Measurements from ENCODE around the gene APLN.

Gene APLN

GRCh38 chrX:129641469-129641868 is 13.3 kb downstream of the APLN start:
- CTCF ChIA-PET: interaction anchor here (1.4 to 7.5 kb wide), 2 partner anchors 85 to 419 kb away, joined by 4 to 154 read pairs; no protein-coding TSS in a partner anchor
- H3K4me3 ChIP-seq (ENCODE audit: low read depth, low read length): no peak overlapping the region
- TF ChIP-seq ZNF549 (tag by site-specific recombination; IDR thresholded peaks at IDR 0.05) (no peak), ZNF266 (tag by site-specific recombination; IDR thresholded peaks at IDR 0.05; ENCODE audit: low read depth) (no peak)
- H3K36me3 ChIP-seq (ENCODE audit: control insufficient read depth in 2 of 2, insufficient read depth in 1 of 2, low read length in 2 of 2): no peaks in the 10 kb centered on the region
- POLR2A ChIA-PET: interaction anchor here (1.1 kb wide), 1 partner anchor 13 kb away, joined by 4 read pairs; the partner anchor contains the start of gene APLN
- no peak overlapping the region for H3K27ac ChIP-seq (ENCODE audit: extremely low read depth, low read depth, low read length)
- no peaks in the 10 kb centered on the region for H3K9me3 ChIP-seq (ENCODE audit: control insufficient read depth, insufficient read depth, low read depth, low read length)
- H3K4me1 ChIP-seq (ENCODE audit: control insufficient read depth, insufficient read depth, low read length): no peaks in the 10 kb centered on the region

DNA sequence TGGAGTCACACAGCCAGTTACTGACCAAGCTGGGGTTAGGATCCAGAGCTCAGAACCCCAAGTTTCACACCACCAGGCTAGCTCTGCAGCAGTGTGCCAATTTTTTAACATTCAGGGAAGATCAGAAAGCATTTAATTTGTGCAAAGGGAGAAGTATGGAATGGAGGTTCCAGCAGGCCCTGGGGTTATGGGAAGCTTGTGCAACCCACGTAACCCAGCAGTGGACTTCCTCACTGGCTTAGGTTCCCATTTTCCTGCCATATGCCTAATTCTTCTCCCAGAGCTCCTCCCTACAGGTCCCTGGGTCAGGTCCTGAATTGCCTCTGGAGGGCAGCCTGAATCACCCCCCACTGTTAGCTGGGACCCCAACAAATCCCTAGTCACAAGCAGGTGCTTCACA is 14.0 kb downstream of the APLN start:
- POLR2A ChIA-PET: no interaction called here
- no peaks in the 10 kb centered on the region for H3K9me3 ChIP-seq (ENCODE audit: control insufficient read depth, insufficient read depth, low read depth, low read length)

More for the DNA sequence above, 14.0 kb downstream of the APLN start:
- Histone ChIP-seq H3K4me3 (ENCODE audit: low read depth, low read length) (no peak overlapping the region), H3K36me3 (ENCODE audit: control insufficient read depth in 2 of 2, insufficient read depth in 1 of 2, low read length in 2 of 2) (no peaks in the 10 kb centered on the region), H3K27ac (ENCODE audit: extremely low read depth, low read depth, low read length) (no peak overlapping the region), H3K4me1 (ENCODE audit: control insufficient read depth, insufficient read depth, low read length) (no peaks in the 10 kb centered on the region)
- TF ChIP-seq HOXD13 (CRISPR knock-in tag; IDR thresholded peaks at IDR 0.05; ENCODE audit: borderline replicate concordance): no peak
- TF ChIP-seq ZBTB21 (tag by site-specific recombination; IDR thresholded peaks at IDR 0.05): no peak
- TF ChIP-seq, protein P1, sequence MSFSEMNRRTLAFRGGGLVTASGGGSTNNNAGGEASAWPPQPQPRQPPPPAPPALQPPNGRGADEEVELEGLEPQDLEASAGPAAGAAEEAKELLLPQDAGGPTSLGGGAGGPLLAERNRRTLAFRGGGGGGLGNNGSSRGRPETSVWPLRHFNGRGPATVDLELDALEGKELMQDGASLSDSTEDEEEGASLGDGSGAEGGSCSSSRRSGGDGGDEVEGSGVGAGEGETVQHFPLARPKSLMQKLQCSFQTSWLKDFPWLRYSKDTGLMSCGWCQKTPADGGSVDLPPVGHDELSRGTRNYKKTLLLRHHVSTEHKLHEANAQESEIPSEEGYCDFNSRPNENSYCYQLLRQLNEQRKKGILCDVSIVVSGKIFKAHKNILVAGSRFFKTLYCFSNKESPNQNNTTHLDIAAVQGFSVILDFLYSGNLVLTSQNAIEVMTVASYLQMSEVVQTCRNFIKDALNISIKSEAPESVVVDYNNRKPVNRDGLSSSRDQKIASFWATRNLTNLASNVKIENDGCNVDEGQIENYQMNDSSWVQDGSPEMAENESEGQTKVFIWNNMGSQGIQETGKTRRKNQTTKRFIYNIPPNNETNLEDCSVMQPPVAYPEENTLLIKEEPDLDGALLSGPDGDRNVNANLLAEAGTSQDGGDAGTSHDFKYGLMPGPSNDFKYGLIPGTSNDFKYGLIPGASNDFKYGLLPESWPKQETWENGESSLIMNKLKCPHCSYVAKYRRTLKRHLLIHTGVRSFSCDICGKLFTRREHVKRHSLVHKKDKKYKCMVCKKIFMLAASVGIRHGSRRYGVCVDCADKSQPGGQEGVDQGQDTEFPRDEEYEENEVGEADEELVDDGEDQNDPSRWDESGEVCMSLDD (tag by site-specific recombination; IDR thresholded peaks at IDR 0.05): no peak
- no peak for TF ChIP-seq ZSCAN4 (tag by site-specific recombination; IDR thresholded peaks at IDR 0.05)
- TF ChIP-seq, protein P2, sequence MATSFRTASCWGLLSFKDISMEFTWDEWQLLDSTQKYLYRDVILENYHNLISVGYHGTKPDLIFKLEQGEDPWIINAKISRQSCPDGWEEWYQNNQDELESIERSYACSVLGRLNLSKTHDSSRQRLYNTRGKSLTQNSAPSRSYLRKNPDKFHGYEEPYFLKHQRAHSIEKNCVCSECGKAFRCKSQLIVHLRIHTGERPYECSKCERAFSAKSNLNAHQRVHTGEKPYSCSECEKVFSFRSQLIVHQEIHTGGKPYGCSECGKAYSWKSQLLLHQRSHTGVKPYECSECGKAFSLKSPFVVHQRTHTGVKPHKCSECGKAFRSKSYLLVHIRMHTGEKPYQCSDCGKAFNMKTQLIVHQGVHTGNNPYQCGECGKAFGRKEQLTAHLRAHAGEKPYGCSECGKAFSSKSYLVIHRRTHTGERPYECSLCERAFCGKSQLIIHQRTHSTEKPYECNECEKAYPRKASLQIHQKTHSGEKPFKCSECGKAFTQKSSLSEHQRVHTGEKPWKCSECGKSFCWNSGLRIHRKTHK (tag by site-specific recombination; IDR thresholded peaks at IDR 0.05): no peak
- TF ChIP-seq ZNF513 (tag by site-specific recombination; IDR thresholded peaks at IDR 0.05): no peak
- no peak for TF ChIP-seq ZFP37 (tag by site-specific recombination; IDR thresholded peaks at IDR 0.05)
- no peak for TF ChIP-seq ZNF776 (tag by site-specific recombination; IDR thresholded peaks at IDR 0.05; ENCODE audit: borderline replicate concordance)
- TF ChIP-seq ZNF747 (tag by site-specific recombination; IDR thresholded peaks at IDR 0.05): no peak
- no peak for TF ChIP-seq KLF17 (tag by site-specific recombination; IDR thresholded peaks at IDR 0.05)
- no peak for TF ChIP-seq HOXA7 (CRISPR knock-in tag; IDR thresholded peaks at IDR 0.05; ENCODE audit: borderline replicate concordance)
- TF ChIP-seq ZNF677 (tag by site-specific recombination; IDR thresholded peaks at IDR 0.05): no peak
- TF ChIP-seq ZNF777 (tag by site-specific recombination; IDR thresholded peaks at IDR 0.05; ENCODE audit: borderline replicate concordance): no peak
- no peak for TF ChIP-seq ZNF221 (tag by site-specific recombination; IDR thresholded peaks at IDR 0.05; ENCODE audit: borderline replicate concordance)
- TF ChIP-seq ZNF140 (tag by site-specific recombination; IDR thresholded peaks at IDR 0.05): no peak
- TF ChIP-seq MZF1 (tag by site-specific recombination; IDR thresholded peaks at IDR 0.05; ENCODE audit: borderline replicate concordance): no peak
- CTCF ChIA-PET: interaction anchor here (0.5 to 7.5 kb wide), 4 partner anchors 34 to 420 kb away, joined by 3 to 154 read pairs (median 6); no protein-coding TSS in a partner anchor
